ENCODE results near the gene TAL1.

Gene TAL1

DNA sequence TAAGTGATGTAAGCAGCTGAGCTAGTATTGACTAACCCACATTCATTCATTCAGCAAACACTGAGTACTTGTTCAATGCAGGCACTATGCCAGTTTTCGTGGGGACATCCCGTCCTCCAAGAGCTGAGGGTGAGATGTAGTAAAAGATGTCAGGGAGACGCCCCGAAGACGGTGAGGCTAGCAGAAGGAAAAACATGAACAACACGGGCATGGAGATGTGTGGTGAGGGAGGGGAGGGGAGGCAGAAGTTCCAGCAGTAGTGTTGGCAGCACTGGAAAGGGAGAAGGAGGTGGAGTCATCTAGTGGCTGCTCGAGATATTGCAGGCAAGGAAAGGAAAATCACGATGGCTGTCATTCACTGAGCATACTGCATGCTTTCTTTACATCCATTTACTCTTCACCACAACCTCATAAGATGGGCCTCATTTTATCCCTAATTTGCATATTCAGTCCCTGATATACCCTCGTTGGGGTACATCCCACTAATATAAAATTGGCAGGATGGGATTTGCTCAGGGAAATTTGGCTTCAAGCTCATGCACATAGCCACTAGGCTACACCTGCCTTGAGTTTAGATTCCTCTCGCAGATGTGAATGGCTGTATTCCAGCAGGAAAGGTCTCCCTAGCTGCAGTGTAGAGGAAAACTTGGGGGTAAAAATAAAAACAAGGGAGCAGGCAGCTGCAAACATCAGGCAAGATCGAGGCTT, 56.6 kb downstream of the TAL1 start:
- DNase-seq (ENCODE audit: low spot score), result peak; percentile 86

DNA sequence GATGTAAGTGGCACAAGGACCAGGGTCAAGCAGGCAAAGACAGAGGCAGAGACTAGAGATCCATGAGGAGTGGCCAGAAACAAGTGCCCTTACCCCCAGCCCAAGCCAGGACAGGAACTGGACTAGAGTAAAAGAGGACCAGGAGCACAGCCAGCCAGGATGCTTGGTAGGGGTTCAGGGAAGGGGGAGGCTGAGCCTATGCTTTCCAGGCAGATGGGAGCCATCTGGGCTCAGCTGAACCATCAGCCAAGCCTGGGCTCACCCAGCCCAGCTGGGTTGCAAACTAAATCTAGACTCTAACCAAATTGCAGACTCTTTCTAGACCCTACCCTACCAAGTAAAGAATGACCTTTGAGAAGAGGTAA, 57.4 kb downstream of the TAL1 start:
- no peak for DNase-seq (ENCODE audit: low spot score)

DNA sequence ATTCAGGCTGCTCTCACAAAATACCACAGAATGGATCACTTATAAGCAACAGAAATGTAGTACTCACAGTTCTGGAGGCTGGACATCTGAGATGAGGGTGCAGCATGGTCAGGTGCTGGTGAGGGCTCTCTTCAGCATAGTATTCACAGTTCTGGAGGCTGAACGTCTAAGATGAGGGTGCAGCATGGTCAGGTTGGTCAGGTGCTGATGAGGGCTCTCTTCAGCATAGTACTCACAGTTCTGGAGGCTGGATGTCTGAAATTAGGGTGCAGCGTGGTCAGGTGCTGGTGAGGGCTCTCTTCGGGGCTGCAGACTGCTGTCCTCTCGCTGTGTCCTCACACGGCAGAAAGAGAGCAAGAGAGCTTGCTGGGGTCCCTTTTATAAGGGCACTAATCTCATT, 59.2 kb downstream of the TAL1 start:
- DNase-seq (ENCODE audit: low spot score), result no peak

Measured in AG20443 (cell line).